Liver (tissue), 9 donors: ENCODE measurements around the gene FGD4. TPM values are rescaled to one million over a fixed set of nuclear protein-coding genes. Genes with fewer than 3 reads are reported as not detected.

Experiments
- DNase-seq: peaks from one replicate; pipeline ENCODE4 v3.0.0-alpha.2; 2017; ENCODE audit warnings: low spot score
- H3K27ac ChIP-seq, 2 donors: one replicate each; pipeline ENCODE4 v1.7.0; 2013; ENCODE audit warnings: inconsistent platforms in 2 of 2, low read length in 2 of 2, control low read depth in 1 of 2, low read depth in 1 of 2, mild to moderate bottlenecking in 1 of 2
- H3K27me3 ChIP-seq, 4 donors: one replicate each; pipeline versions ENCODE4 v1.6.1 to v1.7.0; 2013; ENCODE audit warnings: low read length in 3 of 4, inconsistent platforms in 1 of 4, mild to moderate bottlenecking in 1 of 4, moderate library complexity in 1 of 4; ENCODE audit not compliant: control insufficient read depth in 4 of 4, insufficient read depth in 4 of 4
- H3K36me3 ChIP-seq, 4 donors: one replicate each; pipeline versions ENCODE4 v1.6.1 to v1.7.0; 2013; ENCODE audit warnings: low read length in 3 of 4, mild to moderate bottlenecking in 3 of 4, low read depth in 1 of 4, moderate library complexity in 1 of 4; ENCODE audit not compliant: control insufficient read depth in 4 of 4, insufficient read depth in 3 of 4
- H3K4me1 ChIP-seq, 4 donors: one replicate each; pipeline versions ENCODE4 v1.6.1 to v1.7.0; 2013; ENCODE audit warnings: low read length in 3 of 4, mild to moderate bottlenecking in 3 of 4, moderate library complexity in 1 of 4; ENCODE audit not compliant: control insufficient read depth in 4 of 4, insufficient read depth in 4 of 4
- H3K4me3 ChIP-seq, 3 donors: one replicate each; pipeline versions ENCODE4 v1.6.1 to v1.7.0; 2013; ENCODE audit warnings: low read length in 3 of 3, control low read depth in 1 of 3, low read depth in 1 of 3, mild to moderate bottlenecking in 1 of 3
- H3K9ac ChIP-seq, 2 donors: one replicate each; pipeline ENCODE4 v1.7.0; 2013; ENCODE audit warnings: low read length in 2 of 2, mild to moderate bottlenecking in 2 of 2, moderate library complexity in 2 of 2, control low read depth in 1 of 2, low read depth in 1 of 2
- H3K9me3 ChIP-seq, 4 donors: one replicate each; pipeline versions ENCODE4 v1.6.1 to v1.7.0; 2013; ENCODE audit warnings: low read length in 3 of 4; ENCODE audit not compliant: control insufficient read depth in 4 of 4
- EGR1 ChIP-seq, 2 donors: IDR thresholded peaks; 2 replicates each; pipeline ENCODE4 v1.6.1; 2016 to 2018; ENCODE audit warnings: antibody characterized with exemption in 2 of 2, low read depth in 2 of 2
- FOXA1 ChIP-seq: IDR thresholded peaks from 2 replicates; pipeline ENCODE4 v1.6.1; 2016; ENCODE audit warnings: antibody characterized with exemption
- FOXA2 ChIP-seq: IDR thresholded peaks from 2 replicates; pipeline ENCODE4 v1.6.1; 2016; ENCODE audit warnings: antibody characterized with exemption
- GABPA ChIP-seq, 2 donors: IDR thresholded peaks in 1 of 2; conservative IDR thresholded peaks in 1 of 2; 2 replicates each; pipeline ENCODE4 v1.6.1; 2016; ENCODE audit warnings: antibody characterized with exemption in 2 of 2, mild to moderate bottlenecking in 1 of 2, moderate library complexity in 1 of 2
- HNF4A ChIP-seq, 2 donors: conservative IDR thresholded peaks; 2 replicates each; pipeline ENCODE4 v1.6.1; 2016; ENCODE audit warnings: antibody characterized with exemption in 2 of 2, mild to moderate bottlenecking in 2 of 2
- HNF4G ChIP-seq: IDR thresholded peaks from 2 replicates; pipeline ENCODE4 v1.6.1; 2016; ENCODE audit warnings: antibody characterized with exemption
- JUND ChIP-seq, 2 donors: IDR thresholded peaks; 2 replicates each; pipeline ENCODE4 v1.6.1; 2016; ENCODE audit warnings: antibody characterized with exemption in 2 of 2
- NR2F2 ChIP-seq: IDR thresholded peaks from 2 replicates; pipeline ENCODE4 v1.6.1; 2016; ENCODE audit warnings: antibody characterized with exemption
- RAD21 ChIP-seq, 2 donors: IDR thresholded peaks; 2 replicates each; pipeline ENCODE4 v1.6.1; 2016; ENCODE audit warnings: antibody characterized with exemption in 2 of 2, mild to moderate bottlenecking in 2 of 2
- RXRA ChIP-seq, 2 donors: IDR thresholded peaks; 2 replicates each; pipeline ENCODE4 v1.6.1; 2017 to 2018; ENCODE audit warnings: antibody characterized with exemption in 2 of 2, mild to moderate bottlenecking in 1 of 2
- SP1 ChIP-seq: IDR thresholded peaks from 2 replicates; pipeline ENCODE4 v1.6.1; 2018; ENCODE audit warnings: antibody characterized with exemption, mild to moderate bottlenecking
- TAF1 ChIP-seq: conservative IDR thresholded peaks from 2 replicates; pipeline ENCODE4 v1.6.1; 2016; ENCODE audit warnings: antibody characterized with exemption, mild to moderate bottlenecking
- YY1 ChIP-seq: IDR thresholded peaks from 2 replicates; pipeline ENCODE4 v1.6.1; 2016; ENCODE audit warnings: antibody characterized with exemption, mild to moderate bottlenecking
- WGBS: extraction: QIAGEN DNeasy Blood & Tissue Kit; methylation state at CpG from one replicate; pipeline ENCODE4 v1.1.7; 2013; 5-methylcytosine and 5-hydroxymethylcytosine counted together
- polyA plus RNA-seq, 2 donors: library from polyadenylated mRNA; stranded (reverse) in 1 of 2; unstranded in 1 of 2; fragments of 200-250 nt in 1 of 2; fragments of >200 nt in 1 of 2; fragmentation: Nextera tagmentation in 1 of 2; extraction: Ambion mirVana in 1 of 2; gene quantifications; one replicate each; pipeline versions ENCODE4 v1.2.1 to v1.2.3, GENCODE V29; 2013 to 2015
- total RNA-seq, 2 donors: library from RNA; depleted of rRNA; stranded (reverse); fragments of >200 nt; gene quantifications; one replicate each; pipeline ENCODE4 v1.2.3, GENCODE V29; 2014
- TF ChIP-seq, protein P1 (sequence below): fragments of 150-350 bp; IDR thresholded peaks from 2 replicates; pipeline ENCODE4 v1.5.1; 2017; ENCODE audit warnings: improper control_type of control experiment, low read depth, low read length; ENCODE audit not compliant: missing input control
- TF ChIP-seq, protein P2 (sequence below): IDR thresholded peaks from 2 replicates; pipeline ENCODE4 v1.6.1; 2016; ENCODE audit warnings: antibody characterized with exemption
- TF ChIP-seq, protein P3 (sequence below): IDR thresholded peaks from 2 replicates; pipeline ENCODE4 v1.6.1; 2016; ENCODE audit warnings: antibody characterized with exemption, mild to moderate bottlenecking
- TF ChIP-seq, protein P4 (sequence below): IDR thresholded peaks from 2 replicates; pipeline ENCODE4 v1.6.1; 2016; ENCODE audit warnings: antibody characterized with exemption
- TF ChIP-seq, protein P5 (sequence below): IDR thresholded peaks from 2 replicates; pipeline ENCODE4 v1.6.1; 2016; ENCODE audit warnings: antibody characterized with exemption
- donor health status: healthy.
- donor health status: healthy.
- donor health status: healthy.
- donor health status: healthy.
- donor health status: healthy.

The FGD4 gene
- total and polyA plus RNA-seq, 4 donors, result 3.8 to 26.4 (median 9.0) TPM

DNA sequence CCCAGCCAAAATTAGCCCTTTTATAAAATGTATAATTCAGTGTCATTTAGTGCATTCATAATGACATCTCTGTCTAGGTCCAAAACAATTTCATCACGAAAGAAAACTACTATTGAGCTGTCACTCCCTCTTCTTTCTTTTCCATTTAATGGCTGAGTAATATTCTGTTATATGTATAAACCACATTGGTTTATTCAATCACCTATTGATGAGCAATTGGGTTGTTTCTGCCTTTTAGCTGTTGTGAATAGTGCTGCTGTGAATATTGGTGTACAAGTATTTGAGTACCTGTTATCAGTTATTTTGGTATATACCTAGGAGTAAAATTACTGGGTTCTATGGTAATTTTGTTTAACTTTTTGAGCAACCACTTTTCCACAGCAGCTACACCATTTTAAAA is 287.0 kb downstream of the FGD4 start:
- H3K9me3 ChIP-seq, result no peaks in the 10 kb centered on the region
- DNase-seq, result no peak
- no peak overlapping the region for H3K4me3 ChIP-seq
- H3K27ac ChIP-seq, result no peak overlapping the region
- TF ChIP-seq, protein P1, sequence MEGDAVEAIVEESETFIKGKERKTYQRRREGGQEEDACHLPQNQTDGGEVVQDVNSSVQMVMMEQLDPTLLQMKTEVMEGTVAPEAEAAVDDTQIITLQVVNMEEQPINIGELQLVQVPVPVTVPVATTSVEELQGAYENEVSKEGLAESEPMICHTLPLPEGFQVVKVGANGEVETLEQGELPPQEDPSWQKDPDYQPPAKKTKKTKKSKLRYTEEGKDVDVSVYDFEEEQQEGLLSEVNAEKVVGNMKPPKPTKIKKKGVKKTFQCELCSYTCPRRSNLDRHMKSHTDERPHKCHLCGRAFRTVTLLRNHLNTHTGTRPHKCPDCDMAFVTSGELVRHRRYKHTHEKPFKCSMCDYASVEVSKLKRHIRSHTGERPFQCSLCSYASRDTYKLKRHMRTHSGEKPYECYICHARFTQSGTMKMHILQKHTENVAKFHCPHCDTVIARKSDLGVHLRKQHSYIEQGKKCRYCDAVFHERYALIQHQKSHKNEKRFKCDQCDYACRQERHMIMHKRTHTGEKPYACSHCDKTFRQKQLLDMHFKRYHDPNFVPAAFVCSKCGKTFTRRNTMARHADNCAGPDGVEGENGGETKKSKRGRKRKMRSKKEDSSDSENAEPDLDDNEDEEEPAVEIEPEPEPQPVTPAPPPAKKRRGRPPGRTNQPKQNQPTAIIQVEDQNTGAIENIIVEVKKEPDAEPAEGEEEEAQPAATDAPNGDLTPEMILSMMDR, result no peak
- WGBS, result 98% methylated on average over 1 of the region's 1 CpG
- H3K9ac ChIP-seq, result no peak overlapping the region
- H3K27me3 ChIP-seq, result no peaks in the 10 kb centered on the region
- H3K36me3 ChIP-seq, result peaks cover 0 to 3% (median 0%) of the 10 kb centered on the region in 4 donors
- H3K4me1 ChIP-seq, result no peaks in the 10 kb centered on the region

DNA sequence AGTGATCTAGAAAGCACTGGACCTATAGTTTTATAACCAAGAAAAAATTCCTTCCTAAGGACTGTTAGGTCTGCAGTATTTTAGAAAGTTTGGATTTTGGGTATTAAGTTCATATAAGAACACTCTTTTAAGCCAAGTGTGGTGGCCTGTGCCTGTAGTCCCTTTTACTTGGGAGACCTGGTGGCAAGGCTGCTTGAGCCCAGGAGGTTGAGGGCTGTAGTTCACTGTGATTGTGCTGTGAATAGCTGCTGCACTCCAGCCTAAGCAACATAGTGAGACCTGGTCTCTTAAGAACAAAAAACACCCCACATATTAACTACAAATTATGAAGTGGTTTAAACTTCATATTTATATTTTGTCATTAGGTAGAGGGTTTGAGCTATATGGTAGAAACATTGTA is 289.4 kb downstream of the FGD4 start:
- no peaks in the 10 kb centered on the region for H3K27me3 ChIP-seq
- H3K4me1 ChIP-seq, result no peaks in the 10 kb centered on the region
- TF ChIP-seq RXRA (IDR thresholded peaks at IDR 0.05) (no peak), NR2F2 (no peak), TAF1 (no peak), FOXA2 (no peak), EGR1 (IDR thresholded peaks at IDR 0.05; ENCODE audit: low read depth in 2 of 2) (no peak), YY1 (no peak), GABPA (IDR thresholded peaks at IDR 0.05 in 1 of 2, conservative IDR thresholded peaks at IDR 0.05 in 1 of 2) (no peak), FOXA1 (no peak), RAD21 (IDR thresholded peaks at IDR 0.05) (no peak), HNF4A (conservative IDR thresholded peaks at IDR 0.05) (no peak), SP1 (no peak), HNF4G (no peak), JUND (IDR thresholded peaks at IDR 0.05) (no peak)
- TF ChIP-seq, protein P2, sequence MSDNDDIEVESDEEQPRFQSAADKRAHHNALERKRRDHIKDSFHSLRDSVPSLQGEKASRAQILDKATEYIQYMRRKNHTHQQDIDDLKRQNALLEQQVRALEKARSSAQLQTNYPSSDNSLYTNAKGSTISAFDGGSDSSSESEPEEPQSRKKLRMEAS, result no peak
- TF ChIP-seq, protein P3, sequence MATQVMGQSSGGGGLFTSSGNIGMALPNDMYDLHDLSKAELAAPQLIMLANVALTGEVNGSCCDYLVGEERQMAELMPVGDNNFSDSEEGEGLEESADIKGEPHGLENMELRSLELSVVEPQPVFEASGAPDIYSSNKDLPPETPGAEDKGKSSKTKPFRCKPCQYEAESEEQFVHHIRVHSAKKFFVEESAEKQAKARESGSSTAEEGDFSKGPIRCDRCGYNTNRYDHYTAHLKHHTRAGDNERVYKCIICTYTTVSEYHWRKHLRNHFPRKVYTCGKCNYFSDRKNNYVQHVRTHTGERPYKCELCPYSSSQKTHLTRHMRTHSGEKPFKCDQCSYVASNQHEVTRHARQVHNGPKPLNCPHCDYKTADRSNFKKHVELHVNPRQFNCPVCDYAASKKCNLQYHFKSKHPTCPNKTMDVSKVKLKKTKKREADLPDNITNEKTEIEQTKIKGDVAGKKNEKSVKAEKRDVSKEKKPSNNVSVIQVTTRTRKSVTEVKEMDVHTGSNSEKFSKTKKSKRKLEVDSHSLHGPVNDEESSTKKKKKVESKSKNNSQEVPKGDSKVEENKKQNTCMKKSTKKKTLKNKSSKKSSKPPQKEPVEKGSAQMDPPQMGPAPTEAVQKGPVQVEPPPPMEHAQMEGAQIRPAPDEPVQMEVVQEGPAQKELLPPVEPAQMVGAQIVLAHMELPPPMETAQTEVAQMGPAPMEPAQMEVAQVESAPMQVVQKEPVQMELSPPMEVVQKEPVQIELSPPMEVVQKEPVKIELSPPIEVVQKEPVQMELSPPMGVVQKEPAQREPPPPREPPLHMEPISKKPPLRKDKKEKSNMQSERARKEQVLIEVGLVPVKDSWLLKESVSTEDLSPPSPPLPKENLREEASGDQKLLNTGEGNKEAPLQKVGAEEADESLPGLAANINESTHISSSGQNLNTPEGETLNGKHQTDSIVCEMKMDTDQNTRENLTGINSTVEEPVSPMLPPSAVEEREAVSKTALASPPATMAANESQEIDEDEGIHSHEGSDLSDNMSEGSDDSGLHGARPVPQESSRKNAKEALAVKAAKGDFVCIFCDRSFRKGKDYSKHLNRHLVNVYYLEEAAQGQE, result no peak
- TF ChIP-seq, protein P4, sequence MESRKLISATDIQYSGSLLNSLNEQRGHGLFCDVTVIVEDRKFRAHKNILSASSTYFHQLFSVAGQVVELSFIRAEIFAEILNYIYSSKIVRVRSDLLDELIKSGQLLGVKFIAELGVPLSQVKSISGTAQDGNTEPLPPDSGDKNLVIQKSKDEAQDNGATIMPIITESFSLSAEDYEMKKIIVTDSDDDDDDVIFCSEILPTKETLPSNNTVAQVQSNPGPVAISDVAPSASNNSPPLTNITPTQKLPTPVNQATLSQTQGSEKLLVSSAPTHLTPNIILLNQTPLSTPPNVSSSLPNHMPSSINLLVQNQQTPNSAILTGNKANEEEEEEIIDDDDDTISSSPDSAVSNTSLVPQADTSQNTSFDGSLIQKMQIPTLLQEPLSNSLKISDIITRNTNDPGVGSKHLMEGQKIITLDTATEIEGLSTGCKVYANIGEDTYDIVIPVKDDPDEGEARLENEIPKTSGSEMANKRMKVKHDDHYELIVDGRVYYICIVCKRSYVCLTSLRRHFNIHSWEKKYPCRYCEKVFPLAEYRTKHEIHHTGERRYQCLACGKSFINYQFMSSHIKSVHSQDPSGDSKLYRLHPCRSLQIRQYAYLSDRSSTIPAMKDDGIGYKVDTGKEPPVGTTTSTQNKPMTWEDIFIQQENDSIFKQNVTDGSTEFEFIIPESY, result no peak
- TF ChIP-seq, protein P5, sequence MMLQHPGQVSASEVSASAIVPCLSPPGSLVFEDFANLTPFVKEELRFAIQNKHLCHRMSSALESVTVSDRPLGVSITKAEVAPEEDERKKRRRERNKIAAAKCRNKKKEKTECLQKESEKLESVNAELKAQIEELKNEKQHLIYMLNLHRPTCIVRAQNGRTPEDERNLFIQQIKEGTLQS, result no peak
- TF ChIP-seq, protein P1, result no peak
- H3K4me3 ChIP-seq, result no peak overlapping the region
- DNase-seq, result no peak
- peaks cover 0 to 3% (median 0%) of the 10 kb centered on the region in 4 donors for H3K36me3 ChIP-seq
- H3K9me3 ChIP-seq, result no peaks in the 10 kb centered on the region
- H3K9ac ChIP-seq, result no peak overlapping the region
- no peak overlapping the region for H3K27ac ChIP-seq
